GM12801 (cell line): ENCODE data around the gene PCA3.

Experiments
- CTCF ChIP-seq: IDR thresholded peaks from one replicate; pipeline ENCODE4 v1.5.1; 2011; ENCODE audit warnings: control low read depth; ENCODE audit not compliant: insufficient read length; ENCODE audit errors: extremely low read depth

Gene PCA3

GRCh38 chr9:76800901-76801300 is 36.7 kb downstream of the PCA3 start:
- no peak for TF ChIP-seq CTCF

- TF ChIP-seq CTCF: no peak
These were observed 38.8 kb downstream of the PCA3 start for GRCh38 chr9:76803083-76803482.

GRCh38 chr9:76803762-76804161 is 39.5 kb downstream of the PCA3 start:
- no peak for TF ChIP-seq CTCF

- TF ChIP-seq CTCF: no peak
These were observed 44.4 kb downstream of the PCA3 start for GRCh38 chr9:76808636-76809035.

- TF ChIP-seq CTCF: no peak
These were observed 46.2 kb downstream of the PCA3 start for GRCh38 chr9:76810377-76810957.

GRCh38 chr9:76812591-76812990 is 48.4 kb downstream of the PCA3 start:
- TF ChIP-seq CTCF: no peak

GRCh38 chr9:76817489-76817888 is 53.3 kb downstream of the PCA3 start:
- no peak for TF ChIP-seq CTCF
